ENCODE measurements around the gene LRRC36. TPM values are rescaled to one million over a fixed set of nuclear protein-coding genes. Genes with fewer than 3 reads are reported as not detected.

Gene LRRC36
- total RNA-seq, 4 donors from 2014 or later, result 0.46 to 2.8 TPM; not detected in 2

DNA sequence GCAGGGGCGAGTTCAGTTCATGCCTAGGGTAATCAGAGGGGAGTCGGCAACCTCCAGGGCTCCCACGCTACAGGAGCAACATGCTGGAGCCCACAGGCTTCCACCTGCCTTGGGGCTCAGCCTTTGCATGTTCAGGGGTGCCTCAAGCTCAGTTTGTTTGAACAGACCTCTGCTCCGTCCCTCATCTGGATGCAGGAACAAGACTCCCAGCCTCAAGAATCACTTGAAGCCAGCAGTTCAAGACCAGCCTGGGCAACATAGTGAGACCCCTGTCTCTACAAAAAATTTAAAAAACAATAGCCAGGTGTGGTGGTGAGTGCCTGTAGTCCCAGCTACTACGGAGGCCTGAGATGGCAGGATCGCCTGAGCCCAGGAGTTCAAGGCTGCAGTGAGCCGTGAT lies 99.4 kb downstream of the LRRC36 start:
- no peaks in the 10 kb centered on the region for H3K9me3 ChIP-seq
- no peak overlapping the region for H3K4me3 ChIP-seq
- no peak for TF ChIP-seq POLR2A (IDR thresholded peaks at IDR 0.05)
- TF ChIP-seq, protein P1, sequence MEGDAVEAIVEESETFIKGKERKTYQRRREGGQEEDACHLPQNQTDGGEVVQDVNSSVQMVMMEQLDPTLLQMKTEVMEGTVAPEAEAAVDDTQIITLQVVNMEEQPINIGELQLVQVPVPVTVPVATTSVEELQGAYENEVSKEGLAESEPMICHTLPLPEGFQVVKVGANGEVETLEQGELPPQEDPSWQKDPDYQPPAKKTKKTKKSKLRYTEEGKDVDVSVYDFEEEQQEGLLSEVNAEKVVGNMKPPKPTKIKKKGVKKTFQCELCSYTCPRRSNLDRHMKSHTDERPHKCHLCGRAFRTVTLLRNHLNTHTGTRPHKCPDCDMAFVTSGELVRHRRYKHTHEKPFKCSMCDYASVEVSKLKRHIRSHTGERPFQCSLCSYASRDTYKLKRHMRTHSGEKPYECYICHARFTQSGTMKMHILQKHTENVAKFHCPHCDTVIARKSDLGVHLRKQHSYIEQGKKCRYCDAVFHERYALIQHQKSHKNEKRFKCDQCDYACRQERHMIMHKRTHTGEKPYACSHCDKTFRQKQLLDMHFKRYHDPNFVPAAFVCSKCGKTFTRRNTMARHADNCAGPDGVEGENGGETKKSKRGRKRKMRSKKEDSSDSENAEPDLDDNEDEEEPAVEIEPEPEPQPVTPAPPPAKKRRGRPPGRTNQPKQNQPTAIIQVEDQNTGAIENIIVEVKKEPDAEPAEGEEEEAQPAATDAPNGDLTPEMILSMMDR (IDR thresholded peaks at IDR 0.05), result no peak
- peaks cover 0 to 13% of the 10 kb centered on the region in 2 donors for H3K4me1 ChIP-seq
- DNase-seq, result no peak
- H3K27me3 ChIP-seq, result no peaks in the 10 kb centered on the region
- intact Hi-C loops (cut with DNase I; ENCODE audit: low total_unique reads), result loop anchor here (5.0 kb wide), 1 partner anchor 36 kb away; no protein-coding TSS in a partner anchor
- no peaks in the 10 kb centered on the region for H3K36me3 ChIP-seq
- peak overlapping the region in 1 of 2 donors; percentile 29 for H3K27ac ChIP-seq

DNA sequence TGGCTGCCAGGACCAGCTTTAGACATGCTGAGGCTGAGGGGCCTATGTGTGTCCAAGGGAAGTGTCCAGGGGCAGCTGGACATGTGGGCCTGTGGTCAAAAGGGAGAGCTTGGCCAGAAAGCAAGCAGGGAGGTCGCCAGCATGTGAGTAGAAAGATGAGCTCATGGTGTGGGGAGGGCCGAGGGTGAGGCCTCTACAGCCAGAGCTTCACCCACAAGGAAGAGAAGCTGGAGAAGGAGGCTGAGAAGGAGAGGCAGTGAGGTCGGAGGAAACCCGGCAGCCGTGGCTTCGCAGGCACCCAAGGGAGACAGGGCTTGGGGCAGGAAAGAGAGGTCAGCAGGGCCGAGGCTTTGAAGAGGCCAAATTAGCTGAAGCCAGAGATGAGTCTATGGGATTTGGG lies 100.3 kb downstream of the LRRC36 start:
- H3K4me1 ChIP-seq, result peaks cover 0 to 15% of the 10 kb centered on the region in 2 donors
- peak in 1 of 2 donors; percentile 48 for DNase-seq
- TF ChIP-seq POLR2A (IDR thresholded peaks at IDR 0.05), result no peak
- TF ChIP-seq, protein P1 (IDR thresholded peaks at IDR 0.05), result no peak
- no peak overlapping the region for H3K4me3 ChIP-seq
- H3K27me3 ChIP-seq, result no peaks in the 10 kb centered on the region
- peak overlapping the region in 1 of 2 donors; percentile 48 for H3K27ac ChIP-seq
- no peaks in the 10 kb centered on the region for H3K9me3 ChIP-seq
- H3K36me3 ChIP-seq, result no peaks in the 10 kb centered on the region
- intact Hi-C loops (cut with DNase I; ENCODE audit: low total_unique reads), result loop anchor here (5.0 kb wide), 1 partner anchor 35 kb away; no protein-coding TSS in a partner anchor

DNA sequence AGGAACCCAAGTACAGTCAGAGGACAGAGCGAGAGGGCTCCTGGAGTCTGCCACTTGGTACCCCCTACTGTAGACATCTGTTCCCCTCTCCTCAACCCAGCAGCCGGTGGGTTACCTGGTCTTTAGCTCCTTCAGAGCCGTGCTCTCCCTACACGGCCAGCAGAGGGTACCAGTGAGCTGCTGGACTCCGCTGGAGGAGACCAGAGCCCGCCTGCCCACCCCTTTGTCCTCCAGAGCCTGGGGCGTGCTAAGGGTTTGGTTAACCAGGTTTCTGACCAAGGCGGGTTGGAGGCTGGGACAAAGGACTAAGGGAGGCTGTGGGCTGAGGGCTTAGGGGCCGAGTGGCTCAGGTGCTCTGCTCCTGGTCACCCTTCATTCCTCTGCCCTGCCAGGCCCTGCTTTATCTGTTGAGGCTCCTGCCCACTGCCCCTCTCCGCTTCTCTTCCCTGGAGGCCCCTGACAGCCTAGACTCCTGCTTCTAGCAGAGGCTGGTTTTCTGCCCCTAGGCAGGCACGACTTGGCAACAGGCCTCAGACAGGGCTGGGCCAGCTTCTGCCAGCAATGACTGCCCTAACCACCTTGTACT lies 101.6 kb downstream of the LRRC36 start:
- intact Hi-C loops (cut with DNase I; ENCODE audit: low total_unique reads), result loop anchor here (5.0 kb wide), 1 partner anchor 34 kb away; no protein-coding TSS in a partner anchor
- DNase-seq, result peak; percentile 82 to 83
- no peaks in the 10 kb centered on the region for H3K27me3 ChIP-seq
- H3K4me1 ChIP-seq, result peaks cover 0 to 21% of the 10 kb centered on the region in 2 donors
- no peaks in the 10 kb centered on the region for H3K36me3 ChIP-seq
- no peak for TF ChIP-seq POLR2A (IDR thresholded peaks at IDR 0.05)
- TF ChIP-seq, protein P1 (IDR thresholded peaks at IDR 0.05), result peak; percentile 92 to 93 (median 92)
- no peaks in the 10 kb centered on the region for H3K9me3 ChIP-seq
- H3K4me3 ChIP-seq, result no peak overlapping the region
- peak overlapping the region; percentile 5 to 48 for H3K27ac ChIP-seq

DNA sequence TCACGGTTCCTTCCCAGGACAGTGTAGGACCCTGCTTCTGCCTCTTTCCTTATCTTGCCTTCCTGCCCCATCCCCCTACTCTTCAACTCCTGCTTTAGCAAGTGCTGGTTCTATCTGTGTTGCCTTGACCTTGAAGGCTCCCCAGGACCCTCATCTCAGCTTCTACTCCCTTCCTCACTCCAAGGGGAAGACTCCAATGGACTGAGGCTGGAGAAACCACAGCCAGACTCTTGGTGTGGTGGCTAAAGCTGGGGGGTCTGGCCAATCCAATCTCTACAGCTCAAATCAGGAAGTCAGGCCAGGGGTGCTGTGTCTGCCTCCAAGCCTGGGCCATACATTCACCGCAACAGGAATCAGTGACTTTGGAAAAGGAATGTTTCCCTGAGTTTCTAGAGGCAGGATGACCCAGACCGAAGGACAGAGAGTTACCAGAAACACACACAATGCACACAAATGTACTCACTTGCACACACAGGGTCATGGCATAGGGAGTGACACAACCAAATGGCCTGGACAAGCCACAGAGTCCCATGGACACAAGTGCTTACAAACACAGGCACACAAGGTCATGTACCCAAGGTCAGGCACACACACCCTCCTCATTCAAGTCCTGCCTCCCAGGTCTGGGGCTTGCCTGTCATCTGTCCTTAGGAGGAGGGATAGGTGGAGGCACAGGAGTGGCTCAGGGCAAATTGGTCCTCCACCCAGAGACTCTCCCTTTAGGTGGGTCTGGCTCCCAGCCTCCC lies 102.6 kb downstream of the LRRC36 start:
- intact Hi-C loops (cut with DNase I; ENCODE audit: low total_unique reads), result loop anchor here (5.0 kb wide), 1 partner anchor 33 kb away; no protein-coding TSS in a partner anchor
- no peak for DNase-seq
- no peaks in the 10 kb centered on the region for H3K9me3 ChIP-seq
- H3K4me3 ChIP-seq, result no peak overlapping the region
- no peaks in the 10 kb centered on the region for H3K36me3 ChIP-seq
- H3K27me3 ChIP-seq, result no peaks in the 10 kb centered on the region
- no peak for TF ChIP-seq POLR2A (IDR thresholded peaks at IDR 0.05)
- TF ChIP-seq, protein P1 (IDR thresholded peaks at IDR 0.05), result no peak
- peaks cover 0 to 21% of the 10 kb centered on the region in 2 donors for H3K4me1 ChIP-seq
- H3K27ac ChIP-seq, result no peak overlapping the region
